ENCODE measurements around the gene INPP5F. TPM values are rescaled to one million over a fixed set of nuclear protein-coding genes. Genes with fewer than 3 reads are reported as not detected.

Gene INPP5F
- total and polyA plus RNA-seq, 2 experiments from 2014 or later, result 41.4 to 86.0 TPM

DNA sequence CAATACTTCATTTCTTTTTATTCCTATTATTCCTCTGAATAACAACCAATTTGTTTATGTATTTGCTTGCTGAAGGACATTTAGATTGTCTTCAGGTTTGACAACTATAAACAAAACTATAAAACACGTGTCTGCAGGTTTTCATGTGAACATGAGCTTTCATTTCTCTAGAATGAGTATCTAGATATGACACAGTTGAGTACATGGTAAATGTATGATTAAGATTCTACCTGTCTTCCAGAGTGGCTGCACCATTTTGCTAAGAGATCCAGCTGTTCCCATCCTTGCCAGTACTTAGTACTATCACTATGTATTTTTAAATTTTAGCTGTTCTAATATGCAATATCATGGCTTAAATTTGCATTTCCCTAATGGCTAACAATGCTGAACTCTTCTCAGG lies 136.7 kb downstream of the INPP5F start:
- Mint-ChIP-seq H3K27me3 (ENCODE audit: insufficient read depth, low read depth, poor library complexity) (no peaks in the 10 kb centered on the region), H3K4me3 (no peak overlapping the region), H3K27ac (no peak overlapping the region), H3K36me3 (ENCODE audit: low read depth) (peaks cover 34% of the 10 kb centered on the region), H3K9me3 (peaks cover 4% of the 10 kb centered on the region; the same call in 2 of the 3 replicates), H3K4me1 (peaks cover 20% of the 10 kb centered on the region)
- H3K9me2 ChIP-seq (ENCODE audit: insufficient read depth), result no peaks in the 10 kb centered on the region
- no peak overlapping the region for H3K4me2 ChIP-seq
- no peak for ATAC-seq
- H2AFZ ChIP-seq, result no peak overlapping the region
- peaks cover 99% of the 10 kb centered on the region for H3K79me2 ChIP-seq (replicated peaks; ENCODE audit: insufficient read depth)
- H3K4me1 ChIP-seq (ENCODE audit: insufficient read depth), result peaks cover 15% of the 10 kb centered on the region; the same call in 1 of the 2 replicates
- H3K4me3 ChIP-seq, result no peak overlapping the region
- 0 out of 2 replicates have a peak, but pooled peaks cover 2% of the 10 kb centered on the region for H3K36me3 ChIP-seq (ENCODE audit: insufficient read depth)
- no peak for TF ChIP-seq ZNF331 (CRISPR knock-in tag; IDR thresholded peaks at IDR 0.05; ENCODE audit: low read depth)
- no peaks in the 10 kb centered on the region for H3K27me3 ChIP-seq (ENCODE audit: insufficient read depth)
- H4K20me1 ChIP-seq (replicated peaks; ENCODE audit: insufficient read depth), result peaks cover 9% of the 10 kb centered on the region
- H3F3A ChIP-seq (replicated peaks; ENCODE audit: low read depth), result no peaks in the 10 kb centered on the region
- no peak overlapping the region for H3K27ac ChIP-seq (ENCODE audit: low read depth)
- no peak for DNase-seq (ENCODE audit: low spot score)

DNA sequence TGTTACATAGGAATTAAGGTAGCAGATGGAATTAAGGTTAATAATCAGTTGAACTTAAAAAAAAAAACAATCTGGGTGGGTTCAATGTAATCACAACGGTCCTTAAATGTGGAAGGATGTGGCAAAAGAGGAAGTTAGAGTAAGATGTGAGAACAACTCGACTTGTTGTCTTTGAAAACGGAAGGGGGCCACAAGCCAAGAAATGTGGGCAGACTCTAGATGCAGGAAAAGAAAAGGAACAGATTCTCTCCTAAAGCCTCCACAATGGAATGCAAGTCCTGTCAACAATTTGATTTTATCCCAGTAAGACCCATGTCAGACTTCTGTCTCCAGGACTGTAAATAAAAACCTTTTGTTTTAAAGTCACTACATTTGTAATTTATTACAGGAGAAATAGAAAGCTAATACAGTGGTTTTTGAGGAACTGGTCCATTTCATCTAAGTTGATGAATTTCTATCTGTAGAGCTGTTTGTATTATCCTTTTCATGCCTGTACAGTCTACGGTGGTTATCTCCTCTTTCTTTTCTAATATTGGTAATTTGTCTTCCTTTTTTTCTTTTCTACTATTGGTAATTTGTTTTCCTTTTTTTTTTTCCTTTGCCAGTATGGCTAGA lies 138.2 kb downstream of the INPP5F start:
- Histone ChIP-seq H2AFZ (no peak overlapping the region), H3K4me3 (no peak overlapping the region), H3K4me1 (ENCODE audit: insufficient read depth) (peaks cover 15% of the 10 kb centered on the region; the same call in 1 of the 2 replicates), H3K36me3 (ENCODE audit: insufficient read depth) (no peaks in the 10 kb centered on the region), H3K4me2 (no peak overlapping the region), H3K27ac (ENCODE audit: low read depth) (no peak overlapping the region), H3F3A (replicated peaks; ENCODE audit: low read depth) (no peaks in the 10 kb centered on the region), H3K9me2 (ENCODE audit: insufficient read depth) (no peaks in the 10 kb centered on the region), H4K20me1 (replicated peaks; ENCODE audit: insufficient read depth) (peaks cover 21% of the 10 kb centered on the region), H3K27me3 (ENCODE audit: insufficient read depth) (no peaks in the 10 kb centered on the region), H3K79me2 (replicated peaks; ENCODE audit: insufficient read depth) (peaks cover 99% of the 10 kb centered on the region)
- Mint-ChIP-seq H3K36me3 (ENCODE audit: low read depth) (peaks cover 26% of the 10 kb centered on the region), H3K4me1 (peaks cover 27% of the 10 kb centered on the region), H3K4me3 (no peak overlapping the region), H3K27ac (no peak overlapping the region), H3K27me3 (ENCODE audit: insufficient read depth, low read depth, poor library complexity) (no peaks in the 10 kb centered on the region), H3K9me3 (peaks cover 4% of the 10 kb centered on the region; the same call in 2 of the 3 replicates)
- DNase-seq (ENCODE audit: low spot score), result no peak
- ATAC-seq, result no peak
- no peak for TF ChIP-seq EZH2 (IDR thresholded peaks at IDR 0.05; ENCODE audit: low read depth, unreplicated experiment)
- TF ChIP-seq, protein P1, sequence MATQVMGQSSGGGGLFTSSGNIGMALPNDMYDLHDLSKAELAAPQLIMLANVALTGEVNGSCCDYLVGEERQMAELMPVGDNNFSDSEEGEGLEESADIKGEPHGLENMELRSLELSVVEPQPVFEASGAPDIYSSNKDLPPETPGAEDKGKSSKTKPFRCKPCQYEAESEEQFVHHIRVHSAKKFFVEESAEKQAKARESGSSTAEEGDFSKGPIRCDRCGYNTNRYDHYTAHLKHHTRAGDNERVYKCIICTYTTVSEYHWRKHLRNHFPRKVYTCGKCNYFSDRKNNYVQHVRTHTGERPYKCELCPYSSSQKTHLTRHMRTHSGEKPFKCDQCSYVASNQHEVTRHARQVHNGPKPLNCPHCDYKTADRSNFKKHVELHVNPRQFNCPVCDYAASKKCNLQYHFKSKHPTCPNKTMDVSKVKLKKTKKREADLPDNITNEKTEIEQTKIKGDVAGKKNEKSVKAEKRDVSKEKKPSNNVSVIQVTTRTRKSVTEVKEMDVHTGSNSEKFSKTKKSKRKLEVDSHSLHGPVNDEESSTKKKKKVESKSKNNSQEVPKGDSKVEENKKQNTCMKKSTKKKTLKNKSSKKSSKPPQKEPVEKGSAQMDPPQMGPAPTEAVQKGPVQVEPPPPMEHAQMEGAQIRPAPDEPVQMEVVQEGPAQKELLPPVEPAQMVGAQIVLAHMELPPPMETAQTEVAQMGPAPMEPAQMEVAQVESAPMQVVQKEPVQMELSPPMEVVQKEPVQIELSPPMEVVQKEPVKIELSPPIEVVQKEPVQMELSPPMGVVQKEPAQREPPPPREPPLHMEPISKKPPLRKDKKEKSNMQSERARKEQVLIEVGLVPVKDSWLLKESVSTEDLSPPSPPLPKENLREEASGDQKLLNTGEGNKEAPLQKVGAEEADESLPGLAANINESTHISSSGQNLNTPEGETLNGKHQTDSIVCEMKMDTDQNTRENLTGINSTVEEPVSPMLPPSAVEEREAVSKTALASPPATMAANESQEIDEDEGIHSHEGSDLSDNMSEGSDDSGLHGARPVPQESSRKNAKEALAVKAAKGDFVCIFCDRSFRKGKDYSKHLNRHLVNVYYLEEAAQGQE (IDR thresholded peaks at IDR 0.05; ENCODE audit: unreplicated experiment), result no peak
- no peak for TF ChIP-seq ZNF331 (CRISPR knock-in tag; IDR thresholded peaks at IDR 0.05; ENCODE audit: low read depth)
- no peak for TF ChIP-seq CREB1 (CRISPR knock-in tag; IDR thresholded peaks at IDR 0.05; ENCODE audit: low read depth)
- TF ChIP-seq, protein P2, sequence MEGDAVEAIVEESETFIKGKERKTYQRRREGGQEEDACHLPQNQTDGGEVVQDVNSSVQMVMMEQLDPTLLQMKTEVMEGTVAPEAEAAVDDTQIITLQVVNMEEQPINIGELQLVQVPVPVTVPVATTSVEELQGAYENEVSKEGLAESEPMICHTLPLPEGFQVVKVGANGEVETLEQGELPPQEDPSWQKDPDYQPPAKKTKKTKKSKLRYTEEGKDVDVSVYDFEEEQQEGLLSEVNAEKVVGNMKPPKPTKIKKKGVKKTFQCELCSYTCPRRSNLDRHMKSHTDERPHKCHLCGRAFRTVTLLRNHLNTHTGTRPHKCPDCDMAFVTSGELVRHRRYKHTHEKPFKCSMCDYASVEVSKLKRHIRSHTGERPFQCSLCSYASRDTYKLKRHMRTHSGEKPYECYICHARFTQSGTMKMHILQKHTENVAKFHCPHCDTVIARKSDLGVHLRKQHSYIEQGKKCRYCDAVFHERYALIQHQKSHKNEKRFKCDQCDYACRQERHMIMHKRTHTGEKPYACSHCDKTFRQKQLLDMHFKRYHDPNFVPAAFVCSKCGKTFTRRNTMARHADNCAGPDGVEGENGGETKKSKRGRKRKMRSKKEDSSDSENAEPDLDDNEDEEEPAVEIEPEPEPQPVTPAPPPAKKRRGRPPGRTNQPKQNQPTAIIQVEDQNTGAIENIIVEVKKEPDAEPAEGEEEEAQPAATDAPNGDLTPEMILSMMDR (conservative IDR thresholded peaks at IDR 0.05; ENCODE audit: low read depth in 2 of 2), result no peak
- no peak for TF ChIP-seq STAT1 (IDR thresholded peaks at IDR 0.05; ENCODE audit: unreplicated experiment)
- TF ChIP-seq JUNB (IDR thresholded peaks at IDR 0.05; ENCODE audit: unreplicated experiment), result no peak
- no peak for TF ChIP-seq EZH2phosphoT487 (IDR thresholded peaks at IDR 0.05; ENCODE audit: unreplicated experiment)
- TF ChIP-seq POLR2AphosphoS5 (IDR thresholded peaks at IDR 0.05; ENCODE audit: low read depth), result no peak
- TF ChIP-seq, protein P3, sequence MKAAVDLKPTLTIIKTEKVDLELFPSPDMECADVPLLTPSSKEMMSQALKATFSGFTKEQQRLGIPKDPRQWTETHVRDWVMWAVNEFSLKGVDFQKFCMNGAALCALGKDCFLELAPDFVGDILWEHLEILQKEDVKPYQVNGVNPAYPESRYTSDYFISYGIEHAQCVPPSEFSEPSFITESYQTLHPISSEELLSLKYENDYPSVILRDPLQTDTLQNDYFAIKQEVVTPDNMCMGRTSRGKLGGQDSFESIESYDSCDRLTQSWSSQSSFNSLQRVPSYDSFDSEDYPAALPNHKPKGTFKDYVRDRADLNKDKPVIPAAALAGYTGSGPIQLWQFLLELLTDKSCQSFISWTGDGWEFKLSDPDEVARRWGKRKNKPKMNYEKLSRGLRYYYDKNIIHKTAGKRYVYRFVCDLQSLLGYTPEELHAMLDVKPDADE (IDR thresholded peaks at IDR 0.05), result no peak
- no peak for TF ChIP-seq ZNF114 (CRISPR knock-in tag; IDR thresholded peaks at IDR 0.05)
